Germinal center (tissue), 1 donor: Measurements from ENCODE around the gene C13orf42.
"Not testable (repeated sequence)": the region's sequence is repeated elsewhere in the genome, so short reads cannot be mapped to it uniquely, and the experiment has no call there.

Experiments
- DNase-seq: peaks from one replicate; pipeline ENCODE4 v3.0.0; 2012; ENCODE audit warnings: mixed read lengths, low spot score

The C13orf42 gene

GRCh38 chr13:51120873-51121272 lies 9.8 kb upstream of the C13orf42 start:
- not testable (repeated sequence) for DNase-seq

GRCh38 chr13:51118809-51119431 lies 7.8 kb upstream of the C13orf42 start:
- no peak for DNase-seq

- no peak for DNase-seq
Observed at GRCh38 chr13:51113969-51114368, 2.9 kb upstream of the C13orf42 start.

- DNase-seq: no peak
Observed at GRCh38 chr13:51113186-51113881, 2.3 kb upstream of the C13orf42 start.

- no peak for DNase-seq
Observed at GRCh38 chr13:51112771-51113170, 1.7 kb upstream of the C13orf42 start.

- DNase-seq: no peak
Observed at GRCh38 chr13:51111997-51112396, 923 bp upstream of the C13orf42 start.

- no peak for DNase-seq
Observed at GRCh38 chr13:51107996-51108395, 3.1 kb downstream of the C13orf42 start.

GRCh38 chr13:51105046-51105445 lies 6.0 kb downstream of the C13orf42 start:
- DNase-seq: no peak

- DNase-seq: no peak
Observed at GRCh38 chr13:51101636-51102235, 9.3 kb downstream of the C13orf42 start.

GRCh38 chr13:51097353-51098043 lies 13.6 kb downstream of the C13orf42 start:
- DNase-seq: no peak

GRCh38 chr13:51096131-51096530 lies 14.9 kb downstream of the C13orf42 start:
- DNase-seq: no peak

- DNase-seq: no peak
Observed at GRCh38 chr13:51093574-51093973, 17.5 kb downstream of the C13orf42 start.

- no peak for DNase-seq
Observed at GRCh38 chr13:51091839-51092238, 19.2 kb downstream of the C13orf42 start.

- no peak for DNase-seq
Observed at GRCh38 chr13:51083706-51084105, 27.4 kb downstream of the C13orf42 start.

- not testable (repeated sequence) for DNase-seq
Observed at GRCh38 chr13:51080478-51081065, 30.5 kb downstream of the C13orf42 start.

GRCh38 chr13:51071493-51071892 lies 39.6 kb downstream of the C13orf42 start:
- DNase-seq: no peak

- peak; percentile 65 for DNase-seq
Observed at GRCh38 chr13:51070005-51070649, 40.9 kb downstream of the C13orf42 start.

- no peak for DNase-seq
Observed at GRCh38 chr13:51068501-51068900, 42.6 kb downstream of the C13orf42 start.

- DNase-seq: no peak
Observed at GRCh38 chr13:51067706-51068105, 43.4 kb downstream of the C13orf42 start.

GRCh38 chr13:51067210-51067701 lies 43.8 kb downstream of the C13orf42 start:
- DNase-seq: no peak

- peak; percentile 21 for DNase-seq
Observed at GRCh38 chr13:51066091-51066831, 44.8 kb downstream of the C13orf42 start.
